Nephron (organoid): ENCODE data around the gene GLYR1.

ENCODE experiments used
- H3K27ac Mint-ChIP-seq, 3 experiments: 2 replicates each; pipeline ENCODE4 v1.8.0; 2020; ENCODE audit warnings: mixed read lengths in 3 of 3, mild to moderate bottlenecking in 2 of 3, moderate library complexity in 1 of 3
- H3K27me3 Mint-ChIP-seq: 2 replicates; pipeline ENCODE4 v1.8.0; 2021; ENCODE audit warnings: low read depth, mild to moderate bottlenecking, moderate library complexity, mixed read lengths
- H3K36me3 Mint-ChIP-seq: 2 replicates; pipeline ENCODE4 v1.8.0; 2020; ENCODE audit warnings: low read depth, mixed read lengths
- H3K4me1 Mint-ChIP-seq: 2 replicates; pipeline ENCODE4 v1.8.0; 2020; ENCODE audit warnings: mixed read lengths
- H3K4me3 Mint-ChIP-seq, 3 experiments: 2 replicates each; pipeline ENCODE4 v1.8.0; 2020; ENCODE audit warnings: mild to moderate bottlenecking in 3 of 3, mixed read lengths in 3 of 3, moderate library complexity in 2 of 3
- H3K9me3 Mint-ChIP-seq: 2 replicates; pipeline ENCODE4 v1.8.0; 2020; ENCODE audit warnings: mixed read lengths
- CTCF ChIP-seq, 3 experiments: fragments of 200-600 bp; sonication (generic); IDR thresholded peaks; one replicate each; pipeline ENCODE4 v1.5.0; 2021; ENCODE audit warnings: antibody characterized with exemption in 3 of 3; ENCODE audit not compliant: unreplicated experiment in 3 of 3

GLYR1 gene

DNA sequence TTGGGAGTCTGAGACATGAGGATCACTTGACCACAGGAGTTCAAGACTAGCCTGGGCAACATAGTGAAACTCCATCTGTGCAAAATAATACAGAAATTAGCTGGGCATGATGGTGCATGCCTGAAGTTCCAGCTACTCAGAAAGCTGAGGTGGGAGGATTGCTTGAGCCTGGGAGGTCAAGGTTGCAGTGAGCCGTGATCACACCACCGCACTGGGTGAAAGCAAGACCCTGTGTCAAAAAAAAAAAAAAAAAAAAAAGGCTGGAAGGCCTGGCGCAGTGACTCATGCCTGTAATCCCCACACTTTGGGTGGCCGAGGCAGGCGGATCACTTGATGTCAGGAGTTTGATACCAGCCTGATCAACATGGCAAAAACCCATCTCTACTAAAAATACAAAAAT, 8.3 kb upstream of the GLYR1 start:
- peaks cover 55% of the 10 kb centered on the region for H3K36me3 Mint-ChIP-seq
- no peaks in the 10 kb centered on the region for H3K9me3 Mint-ChIP-seq
- H3K27ac Mint-ChIP-seq: no peak overlapping the region
- H3K4me3 Mint-ChIP-seq: no peak overlapping the region
- no peak for TF ChIP-seq CTCF (IDR thresholded peaks at IDR 0.05; ENCODE audit: unreplicated experiment in 3 of 3)
- H3K27me3 Mint-ChIP-seq: no peaks in the 10 kb centered on the region
- H3K4me1 Mint-ChIP-seq: peaks cover 12% of the 10 kb centered on the region

DNA sequence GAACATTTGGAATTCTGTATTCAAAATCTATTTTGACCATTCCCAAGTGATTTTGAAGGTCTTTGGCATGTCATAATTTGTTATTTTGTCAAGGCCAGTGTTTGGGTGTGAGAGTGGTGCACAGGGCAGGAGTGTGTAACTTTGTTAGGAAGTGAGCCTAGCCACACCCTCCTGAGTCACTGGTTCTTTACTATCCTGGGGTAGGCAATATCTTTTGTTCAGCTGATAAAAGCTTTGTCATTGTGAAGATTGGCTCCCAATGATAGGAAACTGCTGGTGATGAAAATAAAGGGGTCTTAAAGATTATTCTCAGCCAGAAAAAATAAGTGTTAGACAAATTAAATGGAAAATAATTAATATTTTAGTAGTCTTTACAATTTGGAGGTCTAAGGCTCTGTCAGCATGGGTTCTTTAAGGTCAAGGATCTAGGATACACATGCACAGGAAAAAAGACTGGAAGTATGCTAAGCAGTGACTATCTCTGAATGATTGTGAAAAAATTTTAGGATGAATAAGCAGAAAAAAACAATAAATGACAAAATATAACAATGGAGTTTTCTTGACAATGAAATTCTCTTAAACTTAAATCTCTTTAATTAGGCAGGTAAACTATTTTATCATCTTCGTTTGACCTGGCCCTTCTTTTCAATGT, 5.3 kb upstream of the GLYR1 start:
- H3K4me1 Mint-ChIP-seq: peaks cover 34% of the 10 kb centered on the region
- H3K27ac Mint-ChIP-seq: no peak overlapping the region

DNA sequence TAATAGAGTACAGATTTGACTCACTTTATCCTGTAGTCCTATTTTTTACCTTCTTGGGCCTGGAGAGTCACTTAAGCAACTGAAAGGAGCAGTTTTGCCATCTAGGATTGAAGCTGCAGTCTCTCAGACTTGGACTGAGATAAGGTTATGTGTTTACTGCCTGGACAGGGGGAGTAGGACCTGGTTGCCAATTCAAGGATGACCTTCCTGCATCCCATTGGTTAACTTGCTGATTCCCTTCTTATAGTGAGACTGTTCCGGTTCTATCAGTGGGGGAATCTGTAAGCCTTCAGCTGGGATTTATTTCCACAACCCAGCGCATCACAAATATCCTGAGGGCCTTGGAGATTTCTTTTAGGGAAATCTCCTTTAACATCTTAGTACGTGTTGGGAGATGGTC, 3.1 kb upstream of the GLYR1 start:
- Mint-ChIP-seq H3K27me3 (no peaks in the 10 kb centered on the region), H3K4me1 (peaks cover 46% of the 10 kb centered on the region), H3K9me3 (no peaks in the 10 kb centered on the region), H3K36me3 (peaks cover 29% of the 10 kb centered on the region), H3K27ac (peak overlapping the region in 1 of 3 experiments; percentile 57), H3K4me3 (peak overlapping the region; percentile 67 to 80 (median 69))
- no peak for TF ChIP-seq CTCF (IDR thresholded peaks at IDR 0.05; ENCODE audit: unreplicated experiment in 3 of 3)

More for the DNA sequence above, 5.3 kb upstream of the GLYR1 start:
- H3K36me3 Mint-ChIP-seq: peaks cover 29% of the 10 kb centered on the region
- no peaks in the 10 kb centered on the region for H3K27me3 Mint-ChIP-seq
- no peak overlapping the region for H3K4me3 Mint-ChIP-seq
- no peak for TF ChIP-seq CTCF (IDR thresholded peaks at IDR 0.05; ENCODE audit: unreplicated experiment in 3 of 3)
- H3K9me3 Mint-ChIP-seq: no peaks in the 10 kb centered on the region

DNA sequence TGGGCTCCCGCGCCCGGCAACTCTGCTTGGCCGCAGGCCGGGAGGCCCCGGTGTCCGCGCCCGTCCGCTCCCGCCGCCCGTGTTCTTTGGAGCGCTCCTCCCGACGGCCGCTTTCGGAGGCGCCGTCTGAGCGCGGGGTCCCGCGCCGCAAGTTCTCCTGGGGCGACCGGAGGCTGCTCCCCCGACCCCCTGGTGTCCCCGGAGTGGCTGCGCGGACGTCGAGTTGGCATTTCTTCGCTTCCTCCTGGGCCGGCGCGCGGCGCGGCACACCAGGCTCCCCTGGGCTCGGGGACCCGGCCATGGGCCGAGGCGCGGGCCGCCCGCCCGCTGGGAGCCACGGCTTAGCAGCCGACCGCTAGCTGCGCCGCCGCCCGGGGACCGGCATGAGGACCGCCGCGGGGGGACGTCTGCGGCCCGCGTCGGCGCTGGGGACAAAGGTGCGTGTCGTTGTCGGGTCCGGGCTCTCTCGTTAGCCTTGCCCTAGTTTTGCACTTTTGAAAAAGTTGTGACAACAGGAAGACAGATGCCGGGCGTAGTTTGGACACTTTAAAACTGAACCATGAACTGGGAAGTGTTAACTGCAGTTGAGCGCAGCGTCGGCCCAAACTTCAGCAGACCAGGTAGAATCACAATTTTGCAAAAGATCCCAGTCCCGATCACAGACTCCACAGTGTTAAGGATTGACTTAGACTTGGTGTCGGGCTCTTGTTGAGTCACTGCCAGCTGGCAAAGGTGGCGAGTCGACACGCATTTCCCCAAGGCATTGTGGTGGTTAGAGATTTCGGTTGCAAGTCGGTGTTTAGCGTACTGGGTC, 893 bp upstream of the GLYR1 start:
- peaks cover 29% of the 10 kb centered on the region for H3K36me3 Mint-ChIP-seq
- no peak for TF ChIP-seq CTCF (IDR thresholded peaks at IDR 0.05; ENCODE audit: unreplicated experiment in 3 of 3)
- peak overlapping the region in 2 of 3 experiments; percentile 55 to 83 for H3K27ac Mint-ChIP-seq
- peaks cover 46% of the 10 kb centered on the region for H3K4me1 Mint-ChIP-seq
- peak overlapping the region; percentile 87 to 94 (median 89) for H3K4me3 Mint-ChIP-seq
- no peaks in the 10 kb centered on the region for H3K27me3 Mint-ChIP-seq
- no peaks in the 10 kb centered on the region for H3K9me3 Mint-ChIP-seq

DNA sequence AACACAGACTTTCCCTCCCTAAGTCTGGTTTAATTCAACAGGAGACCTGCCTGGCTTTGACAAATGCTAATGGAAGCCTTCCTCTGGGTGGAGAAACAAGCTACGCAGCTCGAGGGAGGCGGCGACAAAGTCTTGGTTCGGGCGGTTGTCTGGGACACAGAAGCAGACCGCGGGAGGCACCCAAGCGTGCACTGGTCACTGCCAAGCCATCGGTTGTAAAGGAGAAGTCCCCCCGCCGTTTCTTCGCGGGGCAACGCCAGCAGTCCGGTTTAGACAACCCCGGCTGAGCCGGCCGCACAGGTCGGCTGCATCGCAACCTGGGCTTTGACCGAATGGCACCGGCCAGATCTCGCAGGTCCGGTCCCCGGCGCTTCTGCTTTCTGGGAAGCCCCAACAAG, 586 bp downstream of the GLYR1 start:
- Mint-ChIP-seq H3K27me3 (no peaks in the 10 kb centered on the region), H3K27ac (peak overlapping the region; percentile 21 to 88 (median 82)), H3K36me3 (peaks cover 33% of the 10 kb centered on the region), H3K4me3 (peak overlapping the region; percentile 92 to 94 (median 92)), H3K4me1 (peaks cover 45% of the 10 kb centered on the region), H3K9me3 (no peaks in the 10 kb centered on the region)
- no peak for TF ChIP-seq CTCF (IDR thresholded peaks at IDR 0.05; ENCODE audit: unreplicated experiment in 3 of 3)
